NCI-H1436 treated with DMSO at 0.1 percent for 48 hours (cell line): ENCODE results near the gene NHERF2.

ENCODE experiments used
- DNase-seq: peaks from one replicate; lab custom pipeline; 2025; lab: John Stamatoyannopoulos, UW

NHERF2 gene

DNA sequence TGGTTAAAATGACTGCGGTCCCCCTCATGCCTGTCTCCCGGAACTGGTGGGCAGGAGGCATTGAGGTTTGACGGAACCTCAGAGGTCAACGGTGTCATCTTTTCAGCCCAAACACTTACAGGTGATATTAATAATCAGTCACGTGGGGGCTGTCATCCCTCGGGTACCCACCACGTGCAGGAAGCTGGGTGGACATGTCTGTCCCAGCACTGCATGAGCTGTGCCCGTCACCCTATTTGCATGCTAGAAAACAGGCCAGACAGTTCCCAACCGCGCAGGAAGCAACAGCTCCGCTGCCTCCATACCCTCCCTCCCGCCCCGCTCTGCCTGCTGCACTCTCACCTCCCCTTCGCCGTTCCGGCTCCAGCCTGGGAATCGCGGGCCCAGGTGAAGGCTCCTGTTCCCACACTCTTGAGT is 35.6 kb upstream of the NHERF2 start:
- no peak for DNase-seq

DNA sequence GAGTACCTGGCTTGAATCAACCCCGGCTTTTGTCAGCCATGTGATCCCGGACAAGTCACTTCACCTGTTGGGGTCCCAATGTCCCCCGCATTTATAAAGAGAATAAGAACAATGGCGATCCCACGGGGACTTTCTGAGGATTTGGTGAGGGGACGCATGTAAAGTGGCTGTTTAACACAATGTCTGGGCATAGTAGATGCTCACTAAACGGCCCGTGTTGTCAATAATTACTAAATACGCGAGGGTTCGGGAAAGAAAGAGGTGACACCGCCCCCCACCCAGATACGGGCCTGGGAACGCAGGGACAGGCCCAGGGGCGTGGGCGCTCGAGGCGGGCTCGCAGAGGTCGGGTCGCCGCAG is 35.1 kb upstream of the NHERF2 start:
- DNase-seq = no peak

DNA sequence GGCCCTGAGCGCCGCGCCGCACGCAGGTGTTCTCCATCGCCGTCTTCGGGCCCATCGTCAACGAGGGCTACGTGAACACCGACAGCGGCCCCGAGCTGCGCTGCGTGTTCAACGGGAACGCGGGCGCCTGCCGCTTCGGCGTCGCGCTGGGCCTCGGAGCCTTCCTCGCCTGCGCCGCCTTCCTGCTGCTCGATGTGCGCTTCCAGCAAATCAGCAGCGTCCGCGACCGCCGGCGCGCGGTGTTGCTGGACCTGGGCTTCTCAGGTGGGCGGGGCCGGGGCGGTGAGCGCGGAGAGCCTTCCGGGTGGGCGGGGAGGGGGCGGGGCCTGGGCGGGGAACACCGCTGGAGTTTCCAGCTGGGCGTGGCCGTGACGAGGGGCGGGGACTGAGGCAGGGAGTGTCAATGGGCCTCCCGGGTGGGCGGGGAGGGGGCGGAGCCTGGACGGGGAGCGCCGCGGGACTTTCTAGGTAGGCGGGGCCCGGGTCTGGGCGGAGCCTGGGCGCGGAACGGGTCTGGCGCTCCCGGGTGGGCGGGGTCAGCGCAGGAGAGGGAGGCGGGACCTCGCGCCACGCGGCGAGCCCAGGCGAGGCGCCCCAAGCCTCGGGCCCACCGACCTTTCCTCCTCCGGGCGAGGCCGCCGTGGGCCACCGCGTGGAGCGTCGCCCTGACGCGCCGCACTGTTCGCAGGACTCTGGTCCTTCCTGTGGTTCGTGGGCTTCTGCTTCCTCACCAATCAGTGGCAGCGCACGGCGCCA is 34.6 kb upstream of the NHERF2 start:
- no peak for DNase-seq

DNA sequence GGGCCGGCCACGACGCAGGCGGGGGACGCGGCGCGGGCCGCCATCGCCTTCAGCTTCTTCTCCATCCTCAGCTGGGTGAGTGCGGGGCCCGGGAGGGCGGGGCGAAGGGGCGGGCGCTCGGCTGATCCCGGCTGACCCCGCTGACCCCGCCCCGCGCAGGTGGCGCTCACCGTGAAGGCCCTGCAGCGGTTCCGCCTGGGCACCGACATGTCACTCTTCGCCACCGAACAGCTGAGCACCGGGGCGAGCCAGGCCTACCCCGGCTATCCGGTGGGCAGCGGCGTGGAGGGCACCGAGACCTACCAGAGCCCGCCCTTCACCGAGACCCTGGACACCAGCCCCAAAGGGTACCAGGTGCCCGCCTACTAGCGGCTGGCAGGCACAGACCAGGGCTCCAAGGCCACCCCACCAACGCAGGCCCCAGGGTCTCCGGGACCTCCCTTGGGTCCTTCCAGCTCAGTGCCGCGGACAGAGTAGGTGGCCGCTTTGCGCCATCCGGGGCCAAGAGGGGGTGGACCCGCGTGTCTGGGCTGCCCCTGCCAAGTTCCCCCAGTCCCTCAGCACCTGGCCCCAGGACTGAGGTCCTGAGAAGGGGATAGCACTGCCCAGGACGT is 33.9 kb upstream of the NHERF2 start:
- no peak for DNase-seq

DNA sequence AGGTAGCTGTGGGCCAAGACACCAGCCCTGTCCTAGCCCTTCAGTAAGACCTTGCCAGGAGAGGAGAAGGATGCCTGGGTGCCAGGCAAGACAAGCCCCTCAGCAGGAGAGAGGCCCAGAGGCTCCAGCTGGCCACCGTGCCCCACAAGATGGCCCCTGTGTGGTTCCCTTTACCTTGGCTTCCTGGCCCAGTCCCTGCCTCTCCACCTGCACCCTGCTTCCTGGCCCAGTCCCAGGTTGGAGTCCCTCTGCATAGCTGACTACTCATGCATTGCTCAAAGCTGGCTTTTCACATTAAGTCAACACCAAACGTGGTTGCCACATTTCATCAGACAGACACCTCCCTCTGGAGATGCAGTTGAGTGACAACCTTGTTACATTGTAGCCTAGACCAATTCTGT is 33.0 kb upstream of the NHERF2 start:
- DNase-seq = no peak

DNA sequence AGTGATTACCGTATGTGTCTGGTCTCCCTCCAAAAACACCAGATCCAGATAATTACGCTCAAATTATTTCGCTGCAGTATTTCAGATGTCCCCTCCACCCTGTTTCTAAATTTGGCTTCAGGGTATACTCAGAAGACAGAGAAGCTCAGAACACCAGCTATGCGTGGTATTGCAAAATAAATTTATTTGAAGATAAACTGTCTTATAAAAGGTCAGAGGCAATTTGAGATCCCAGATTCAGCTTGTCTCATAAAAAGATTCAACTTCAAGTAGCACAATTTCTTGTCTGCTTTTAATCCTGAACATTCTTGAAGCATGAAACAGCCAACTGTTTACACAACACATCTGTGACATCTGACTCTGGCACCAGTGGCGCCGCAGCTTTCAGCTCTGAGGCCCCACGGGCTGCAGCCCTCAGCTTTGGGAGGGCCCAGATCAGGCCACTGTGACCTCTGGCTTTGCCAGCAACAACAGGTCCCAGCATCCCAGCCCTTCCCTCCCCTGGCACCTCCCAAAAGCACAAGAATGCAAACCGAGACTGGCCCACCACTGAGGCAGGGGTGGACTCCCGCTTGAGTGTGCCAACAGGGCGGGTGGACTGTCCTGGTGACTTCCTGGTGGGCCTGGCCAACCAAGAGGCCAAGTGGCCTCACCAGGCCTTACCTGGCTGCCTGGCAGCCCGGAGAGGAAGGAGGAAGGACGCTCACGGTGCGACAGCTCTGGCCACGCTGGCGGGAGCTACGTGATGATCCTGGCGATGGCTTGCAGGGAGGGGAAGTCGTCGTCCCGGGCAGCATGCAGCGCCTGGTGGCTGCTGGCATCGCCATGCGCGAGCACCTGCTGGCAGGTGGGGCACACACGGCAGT is 29.0 kb upstream of the NHERF2 start:
- no peak for DNase-seq

DNA sequence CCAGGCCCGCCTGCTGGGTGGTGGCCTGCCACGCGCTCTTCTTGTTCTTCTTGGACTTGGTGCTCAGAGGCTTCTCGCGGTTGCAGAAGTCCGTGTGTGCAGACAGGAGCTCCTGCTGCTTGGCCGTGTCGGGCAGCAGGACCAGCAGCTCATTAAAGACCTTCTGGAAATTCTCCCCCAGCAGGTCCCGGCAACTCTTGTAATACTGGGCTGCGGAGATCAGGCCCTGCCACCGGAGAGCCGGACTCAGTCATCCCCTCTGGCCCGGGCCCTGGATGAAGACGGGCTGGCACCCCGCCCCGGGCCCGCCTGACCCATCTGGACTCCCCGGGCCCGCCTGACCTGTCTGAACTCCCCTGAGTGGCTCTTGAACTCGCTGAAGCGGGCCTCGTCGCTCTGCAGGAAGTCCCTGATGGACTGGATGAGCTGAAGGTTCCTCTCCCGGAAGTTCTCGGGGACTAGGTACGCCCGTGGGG is 28.3 kb upstream of the NHERF2 start:
- DNase-seq = no peak

DNA sequence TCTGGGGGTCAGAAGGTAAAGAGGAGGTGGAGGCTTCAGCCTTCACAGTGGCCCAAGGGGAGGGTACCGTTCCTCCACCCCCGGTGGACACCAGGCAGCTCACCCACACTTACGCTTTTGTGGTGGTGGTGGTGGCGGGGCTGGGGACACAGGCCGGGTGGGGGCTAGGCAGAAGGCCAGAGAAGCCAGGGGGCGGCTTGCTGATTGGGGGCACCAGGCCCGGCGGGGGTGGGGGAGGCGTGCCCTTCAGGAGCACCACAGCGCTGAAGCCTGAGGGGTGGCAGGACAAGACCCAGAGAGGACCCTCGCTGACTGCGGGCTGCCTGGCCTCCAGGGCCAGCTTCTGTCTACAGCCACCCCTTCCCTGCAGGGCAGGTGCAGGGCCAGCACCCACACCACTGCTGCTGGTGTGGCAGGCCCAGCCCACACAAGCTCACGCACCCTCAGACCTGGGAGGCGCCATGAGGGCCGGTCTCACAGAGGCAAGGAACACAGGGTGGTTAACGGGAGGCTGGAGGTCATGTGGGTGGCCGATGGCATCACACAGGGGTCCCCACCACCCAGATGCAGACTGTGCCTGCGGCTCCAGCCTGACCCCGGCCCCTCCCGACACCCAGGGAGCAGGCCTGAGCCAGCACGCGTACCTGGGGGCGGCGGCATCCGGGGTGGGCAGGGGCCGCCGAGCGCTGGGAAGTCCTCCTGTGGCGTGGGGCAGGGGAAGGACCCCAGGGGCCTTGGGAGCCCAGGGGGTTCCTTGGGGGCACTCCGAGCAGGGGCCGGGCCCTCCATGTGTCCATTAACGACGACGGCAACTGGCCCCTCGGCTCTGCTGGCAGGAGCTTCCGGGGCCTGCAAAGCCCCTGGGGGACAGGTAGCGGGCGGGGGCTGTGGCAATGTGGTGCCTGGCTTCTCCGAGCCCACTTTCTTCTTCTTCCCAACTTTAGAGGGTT is 27.6 kb upstream of the NHERF2 start:
- no peak for DNase-seq

DNA sequence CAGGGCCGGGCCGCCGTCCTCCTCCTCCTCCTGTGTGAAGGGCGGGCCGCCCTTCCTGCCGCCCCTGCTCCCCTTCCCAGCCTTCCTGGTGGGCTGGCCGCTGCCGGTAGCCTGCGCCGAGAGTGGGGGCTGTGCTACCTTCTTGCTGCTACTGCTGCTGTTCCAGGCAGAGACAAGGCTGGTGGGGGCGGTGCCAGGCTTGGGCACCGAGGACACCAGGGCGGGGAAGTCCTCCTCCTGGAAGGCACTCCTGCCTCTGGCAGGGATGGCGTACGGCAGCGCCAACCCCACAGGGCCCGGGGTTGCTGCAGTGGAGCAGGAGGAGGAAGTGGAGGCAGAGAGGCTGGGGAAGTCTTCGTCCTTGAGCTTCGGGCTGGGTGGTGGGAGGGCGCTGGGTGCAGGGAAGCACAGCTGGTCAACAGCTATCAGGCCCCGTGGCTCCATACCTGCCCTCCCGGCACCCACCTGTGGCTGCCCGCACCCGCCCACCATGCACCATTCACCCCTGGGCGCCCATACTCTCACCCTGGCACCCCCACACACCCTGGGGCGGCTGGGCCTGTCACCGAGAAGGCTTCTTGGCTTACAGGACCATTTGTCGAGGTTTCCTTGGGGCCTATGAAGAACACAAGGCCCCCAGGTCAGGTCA is 26.7 kb upstream of the NHERF2 start:
- DNase-seq = no peak

DNA sequence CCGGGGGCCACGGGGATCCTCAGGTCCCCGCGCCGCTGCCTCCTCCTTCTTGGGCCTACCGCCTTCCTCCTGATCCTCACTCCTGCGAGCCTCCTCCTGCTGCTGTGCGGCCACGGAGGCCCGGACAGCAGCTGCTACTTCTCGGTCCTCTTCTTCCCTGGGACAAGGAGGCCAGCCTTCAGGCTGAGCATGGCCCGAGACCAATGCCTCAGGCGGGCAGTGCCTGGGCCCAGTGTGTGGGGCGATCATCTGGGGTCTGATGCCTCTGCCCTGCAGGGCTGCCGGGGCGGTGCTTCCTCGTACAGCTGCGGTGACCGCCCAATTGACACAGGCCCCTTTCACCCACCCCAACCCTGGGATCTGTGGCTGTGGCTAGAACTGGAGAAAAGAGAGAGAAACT is 25.7 kb upstream of the NHERF2 start:
- no peak for DNase-seq

DNA sequence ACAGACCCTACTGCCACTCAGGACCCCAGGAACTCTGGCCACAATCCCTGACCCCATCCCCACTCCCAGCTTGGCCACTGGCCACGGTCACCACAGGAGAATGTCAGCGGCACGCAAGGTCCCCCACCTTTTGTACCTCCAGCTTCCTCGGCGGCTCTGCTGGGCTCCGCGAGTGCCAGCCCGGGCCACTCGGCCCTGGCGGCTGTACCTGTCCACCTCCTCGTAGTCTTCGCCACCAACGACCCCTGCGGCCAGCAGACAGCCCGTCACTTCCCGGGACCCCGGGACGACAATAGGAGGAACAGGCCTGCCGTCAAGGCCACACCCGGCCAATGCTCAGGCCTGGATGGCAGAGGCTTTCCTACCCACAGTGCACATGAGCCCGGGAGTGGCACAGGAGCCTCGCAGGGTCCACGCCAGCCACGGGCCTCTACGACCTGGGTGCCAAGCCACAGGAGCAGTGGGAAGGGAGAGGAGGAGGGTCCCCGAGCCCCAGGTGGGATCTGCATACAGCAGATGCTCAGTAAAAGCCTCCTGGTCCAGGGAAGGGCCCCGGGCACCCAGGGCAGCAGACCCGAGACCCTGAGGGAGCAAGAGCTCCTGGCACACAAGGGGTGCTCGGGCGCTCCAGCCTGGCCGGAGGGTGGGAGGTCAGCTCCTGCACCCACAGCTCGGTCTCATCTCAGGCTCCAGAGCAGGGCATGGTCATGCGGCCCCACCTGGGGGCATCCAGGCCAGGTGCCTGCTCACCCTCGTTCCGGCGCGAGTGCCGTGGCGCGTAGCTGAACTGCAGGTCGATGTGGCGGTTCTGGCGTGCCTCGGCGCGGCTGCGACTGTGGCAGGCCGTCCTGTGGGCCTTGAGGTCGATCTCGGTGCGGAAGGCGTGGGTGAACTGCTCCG is 25.0 kb upstream of the NHERF2 start:
- DNase-seq = no peak

DNA sequence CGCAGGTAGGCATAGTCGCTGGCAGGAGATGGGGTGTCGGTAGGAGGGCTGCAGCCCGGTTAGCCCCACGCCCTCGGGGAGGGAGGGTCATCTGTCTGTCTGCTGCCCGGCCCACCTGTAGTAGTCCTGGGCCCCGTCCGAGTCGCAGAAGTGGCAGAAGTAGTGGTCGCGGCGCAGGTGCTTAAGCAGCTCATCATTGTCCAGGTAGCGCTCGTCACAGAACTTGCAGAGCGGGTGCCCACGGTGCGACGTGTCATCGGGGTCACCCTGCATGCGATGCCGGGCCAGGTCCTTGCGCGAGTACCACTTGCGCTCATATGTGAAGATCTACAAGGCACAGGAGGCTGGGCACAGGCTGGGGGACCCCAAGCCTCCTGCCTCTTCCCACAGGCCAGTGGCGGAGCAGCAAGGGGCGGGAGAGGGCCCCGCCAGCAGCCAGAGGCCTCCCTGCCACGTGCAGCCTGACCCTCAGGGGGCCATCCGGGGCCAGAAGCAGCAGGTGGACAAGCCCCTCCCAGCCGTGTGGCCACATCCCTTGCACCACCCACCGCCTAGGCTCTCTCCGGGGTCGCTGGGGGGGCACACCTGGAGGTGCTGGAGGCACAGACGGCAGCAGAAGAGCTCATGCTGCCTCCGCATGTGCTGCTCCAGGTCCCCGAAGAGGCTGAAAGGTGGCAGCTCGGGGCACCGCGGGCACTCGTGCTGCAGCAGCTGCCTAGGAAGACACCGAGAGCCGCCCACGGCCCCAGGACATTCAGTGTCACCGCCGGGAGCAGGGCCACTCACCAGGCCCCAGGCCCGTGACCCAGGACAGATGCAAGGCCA is 24.1 kb upstream of the NHERF2 start:
- DNase-seq = no peak

DNA sequence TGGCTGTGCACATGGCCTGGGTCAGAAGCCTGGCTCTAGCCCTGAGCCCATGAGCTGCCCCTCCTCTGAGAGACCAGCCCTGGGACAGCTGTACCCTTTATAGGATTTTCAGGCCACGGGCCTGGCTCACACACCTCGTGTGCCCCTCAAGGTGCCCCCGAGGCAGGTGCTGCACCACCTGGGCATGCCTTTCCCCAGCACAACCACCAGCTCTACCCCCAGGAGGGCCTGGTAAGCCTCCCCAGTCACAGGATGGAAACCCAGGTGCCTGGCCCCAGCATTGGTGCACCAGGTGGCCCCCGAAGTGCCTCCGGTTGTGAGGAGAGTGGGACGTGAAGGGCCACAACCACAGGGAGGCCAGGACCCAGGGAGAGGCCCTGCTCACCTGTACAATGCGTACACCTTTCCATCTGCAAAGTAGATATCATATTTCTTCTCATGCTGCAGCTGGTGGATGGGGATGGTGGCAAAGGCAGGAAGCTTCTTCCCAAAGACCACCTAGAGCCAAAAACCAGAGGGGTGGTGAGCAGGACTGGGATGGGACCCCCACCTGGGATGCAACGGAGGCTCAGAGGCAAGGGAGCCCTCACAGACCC is 23.4 kb upstream of the NHERF2 start:
- no peak for DNase-seq

DNA sequence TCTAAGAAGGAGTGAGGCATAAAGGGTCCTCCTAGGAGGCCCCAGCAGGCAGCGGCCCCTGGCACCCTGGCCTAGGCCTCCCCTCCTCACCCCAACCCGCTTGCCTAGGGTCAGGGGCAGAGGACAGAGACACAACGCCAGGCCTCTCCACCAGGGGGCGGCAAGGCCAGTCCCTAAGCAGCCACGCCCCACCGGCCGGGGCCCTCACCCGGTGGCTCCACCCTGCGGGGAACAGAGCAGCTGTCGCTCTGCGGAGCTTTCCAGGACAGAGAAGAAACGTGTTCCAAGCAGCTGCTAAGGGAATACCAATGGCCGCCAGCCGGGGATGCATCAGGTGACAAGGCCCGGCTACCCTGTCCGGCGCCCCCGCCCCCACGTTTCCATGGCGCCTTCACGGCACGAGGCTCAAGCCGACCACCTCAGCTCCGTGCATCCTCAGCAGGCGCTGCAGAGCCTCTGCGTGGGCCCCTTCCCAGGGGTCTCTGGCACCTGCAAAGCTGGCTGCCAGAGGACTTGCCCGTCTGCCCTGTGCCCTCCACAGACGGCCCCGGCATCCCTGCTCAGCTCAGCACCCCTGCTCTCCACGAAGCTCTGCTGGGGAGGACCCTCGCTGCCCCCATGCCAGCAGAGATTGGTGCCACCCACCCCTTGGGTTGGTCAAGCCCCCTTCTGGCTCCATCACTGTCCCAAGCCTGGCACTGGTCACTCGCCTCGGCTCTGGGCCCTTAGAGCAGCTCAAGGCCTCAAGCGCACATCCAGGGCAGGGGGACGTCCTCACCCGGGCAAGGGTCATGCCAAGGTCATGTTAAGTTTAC is 22.7 kb upstream of the NHERF2 start:
- peak; percentile 64 for DNase-seq

DNA sequence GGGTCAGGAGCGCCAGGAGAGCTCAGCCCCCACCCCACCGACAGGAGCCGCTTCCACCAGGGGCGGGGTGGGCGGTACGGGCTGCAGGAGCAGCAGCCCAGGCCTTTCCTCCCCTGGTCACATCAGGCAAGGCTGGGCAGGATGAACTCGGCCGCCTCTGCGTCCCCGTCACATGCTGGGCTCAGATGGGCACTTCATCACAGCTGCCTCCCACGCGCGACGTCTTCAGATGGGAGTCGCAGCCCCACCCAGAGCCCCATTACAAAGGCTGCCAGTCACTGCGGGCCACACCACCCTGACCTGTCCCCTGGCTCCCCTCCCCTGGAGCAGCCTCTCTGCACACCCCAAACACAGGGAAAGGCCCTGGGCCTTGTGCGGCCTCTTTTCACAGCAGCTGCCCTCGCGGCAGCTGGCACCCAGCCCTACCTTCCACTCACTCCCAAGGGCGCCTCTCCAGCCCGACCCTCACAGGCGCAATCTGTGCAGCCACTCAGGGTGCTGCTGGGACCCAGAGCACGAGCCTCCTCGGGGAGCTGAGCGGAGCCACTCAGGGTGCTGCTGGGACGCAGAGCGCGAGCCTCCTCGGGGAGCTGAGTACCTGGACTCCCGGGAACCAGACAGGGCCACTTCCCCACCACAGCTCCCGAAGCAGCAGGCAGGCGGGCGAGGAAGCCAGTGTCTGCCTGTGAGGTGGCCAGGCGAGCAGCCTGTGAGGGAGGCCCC is 21.7 kb upstream of the NHERF2 start:
- DNase-seq = no peak

DNA sequence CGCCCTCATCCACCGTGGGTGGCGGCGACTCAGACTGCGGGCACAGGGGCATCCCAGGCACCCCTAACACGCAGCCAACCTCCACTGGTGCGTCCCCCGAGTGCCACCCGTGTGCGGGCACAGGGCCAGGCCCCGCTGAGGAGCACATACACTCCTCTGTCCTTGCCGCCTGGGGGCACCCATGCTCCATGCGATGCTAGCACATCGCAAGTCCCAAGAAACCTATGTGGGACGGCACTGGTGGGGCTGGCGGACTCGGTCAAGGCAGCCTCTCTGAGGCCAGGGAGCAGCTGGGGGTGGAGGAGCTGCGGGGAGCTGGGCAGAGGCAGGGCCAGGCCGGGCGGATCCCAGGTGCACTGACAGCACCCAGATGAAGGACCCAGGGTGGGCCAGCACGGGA is 21.1 kb upstream of the NHERF2 start:
- no peak for DNase-seq

DNA sequence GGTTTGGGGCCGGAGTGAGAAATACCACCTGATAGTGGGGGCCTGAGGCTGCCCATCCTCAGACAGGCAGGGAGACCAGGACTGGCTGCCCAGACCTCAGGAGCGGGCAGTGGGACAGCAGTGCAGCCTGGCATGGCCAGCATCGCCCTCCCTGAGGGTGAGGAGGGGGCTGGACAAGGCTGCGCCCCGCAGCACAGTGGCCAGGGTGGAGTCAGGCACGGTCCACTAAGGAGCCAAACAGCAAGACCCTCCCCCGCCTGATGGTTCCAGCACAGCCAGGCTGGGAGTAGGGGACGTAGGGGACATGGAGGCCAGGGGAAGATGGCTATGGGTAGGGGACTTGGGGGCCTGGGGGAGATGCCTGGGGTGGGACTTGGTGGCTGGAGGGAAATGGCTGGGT is 20.4 kb upstream of the NHERF2 start:
- no peak for DNase-seq
